Lower lobe of right lung (tissue), 2 donors: ENCODE data around the gene GADD45B. TPM values are rescaled to one million over a fixed set of nuclear protein-coding genes. Genes with fewer than 3 reads are reported as not detected.

Source experiments
- ATAC-seq, 2 donors: fragments of 200-7000 bp; cut with Tn5 transposase; one replicate each; pipeline ENCODE4 v1.9.1; 2020 to 2022; ENCODE audit warnings: mild to moderate bottlenecking in 2 of 2, moderate library complexity in 2 of 2
- DNase-seq: peaks from one replicate; pipeline ENCODE4 v3.0.0-alpha.2; 2020
- H3K27ac ChIP-seq: fragments of 200-600 bp; one replicate; pipeline ENCODE4 v1.8.0; 2022
- H3K27me3 ChIP-seq: fragments of 200-600 bp; one replicate; pipeline ENCODE4 v1.8.0; 2022; ENCODE audit warnings: low read depth
- H3K36me3 ChIP-seq: fragments of 200-600 bp; one replicate; pipeline ENCODE4 v1.8.0; 2022; ENCODE audit warnings: mild to moderate bottlenecking
- H3K4me1 ChIP-seq: fragments of 200-600 bp; one replicate; pipeline ENCODE4 v1.8.0; 2022
- H3K4me3 ChIP-seq: fragments of 200-600 bp; one replicate; pipeline ENCODE4 v1.8.0; 2022; ENCODE audit warnings: mild to moderate bottlenecking
- H3K9me3 ChIP-seq: fragments of 200-600 bp; one replicate; pipeline ENCODE4 v1.8.0; 2022
- intact Hi-C: fragments of 100-400 bp; cut with DNase I; formaldehyde crosslinking; loops from one replicate; pipeline ENCODE4 v1.11.0; 2022
- total RNA-seq: library from RNA; stranded (reverse); fragmentation: NEBNext Ultra II Directional; extraction: Animal tissue kit (Norgen Biotek cat#: 25700); gene quantifications from one replicate; pipeline ENCODE4 v1.2.1, GENCODE V29; 2021
- TF ChIP-seq, protein P1 (sequence below): fragments of 200-600 bp; IDR thresholded peaks from one replicate; pipeline ENCODE4 v1.8.0; 2022; ENCODE audit warnings: antibody characterized with exemption, mild to moderate bottlenecking
- donor health status: DM: no; HTN: yes; CAD: no; lungs with severe emphysema.

GADD45B gene
- total RNA-seq, 1 donor from 2014 or later, result 89.9 TPM

DNA sequence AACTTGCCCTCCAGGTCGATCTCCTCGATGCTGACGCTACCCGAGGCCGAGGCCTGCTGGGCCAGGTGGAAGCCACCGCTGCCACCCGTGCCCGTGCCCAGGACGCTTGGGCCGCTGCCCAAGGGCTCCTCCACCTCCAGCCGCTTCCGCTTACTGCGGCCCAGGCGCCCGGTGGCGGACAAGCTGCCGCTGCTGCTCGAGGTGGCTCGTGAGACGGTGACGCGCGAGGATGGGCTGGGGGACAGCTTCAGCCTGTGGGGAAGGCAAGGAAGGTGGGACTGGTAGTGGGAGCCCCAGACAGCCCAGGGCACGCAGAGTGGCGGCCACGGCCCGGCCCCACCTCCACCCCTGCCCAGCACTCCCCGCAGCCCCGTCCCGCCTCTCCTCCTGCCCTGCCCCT is 42.1 kb upstream of the GADD45B start:
- no peak for DNase-seq
- TF ChIP-seq, protein P1, sequence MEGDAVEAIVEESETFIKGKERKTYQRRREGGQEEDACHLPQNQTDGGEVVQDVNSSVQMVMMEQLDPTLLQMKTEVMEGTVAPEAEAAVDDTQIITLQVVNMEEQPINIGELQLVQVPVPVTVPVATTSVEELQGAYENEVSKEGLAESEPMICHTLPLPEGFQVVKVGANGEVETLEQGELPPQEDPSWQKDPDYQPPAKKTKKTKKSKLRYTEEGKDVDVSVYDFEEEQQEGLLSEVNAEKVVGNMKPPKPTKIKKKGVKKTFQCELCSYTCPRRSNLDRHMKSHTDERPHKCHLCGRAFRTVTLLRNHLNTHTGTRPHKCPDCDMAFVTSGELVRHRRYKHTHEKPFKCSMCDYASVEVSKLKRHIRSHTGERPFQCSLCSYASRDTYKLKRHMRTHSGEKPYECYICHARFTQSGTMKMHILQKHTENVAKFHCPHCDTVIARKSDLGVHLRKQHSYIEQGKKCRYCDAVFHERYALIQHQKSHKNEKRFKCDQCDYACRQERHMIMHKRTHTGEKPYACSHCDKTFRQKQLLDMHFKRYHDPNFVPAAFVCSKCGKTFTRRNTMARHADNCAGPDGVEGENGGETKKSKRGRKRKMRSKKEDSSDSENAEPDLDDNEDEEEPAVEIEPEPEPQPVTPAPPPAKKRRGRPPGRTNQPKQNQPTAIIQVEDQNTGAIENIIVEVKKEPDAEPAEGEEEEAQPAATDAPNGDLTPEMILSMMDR, result no peak
- ATAC-seq, result no peak
- Histone ChIP-seq H3K27ac (no peak overlapping the region), H3K27me3 (no peaks in the 10 kb centered on the region), H3K4me3 (no peak overlapping the region), H3K4me1 (peaks cover under 1% of the 10 kb centered on the region), H3K9me3 (no peaks in the 10 kb centered on the region), H3K36me3 (peaks cover 51% of the 10 kb centered on the region)
- intact Hi-C loops, result no loop called here

- Histone ChIP-seq H3K9me3 (no peaks in the 10 kb centered on the region), H3K4me3 (no peak overlapping the region), H3K27ac (no peak overlapping the region), H3K27me3 (no peaks in the 10 kb centered on the region), H3K36me3 (peaks cover 51% of the 10 kb centered on the region), H3K4me1 (no peaks in the 10 kb centered on the region)
- no peak for ATAC-seq
- no peak for DNase-seq
- intact Hi-C loops, result no loop called here
- TF ChIP-seq, protein P1, result no peak
Measured at GRCh38 chr19:2434267-2434666, 41.7 kb upstream of the GADD45B start.

DNA sequence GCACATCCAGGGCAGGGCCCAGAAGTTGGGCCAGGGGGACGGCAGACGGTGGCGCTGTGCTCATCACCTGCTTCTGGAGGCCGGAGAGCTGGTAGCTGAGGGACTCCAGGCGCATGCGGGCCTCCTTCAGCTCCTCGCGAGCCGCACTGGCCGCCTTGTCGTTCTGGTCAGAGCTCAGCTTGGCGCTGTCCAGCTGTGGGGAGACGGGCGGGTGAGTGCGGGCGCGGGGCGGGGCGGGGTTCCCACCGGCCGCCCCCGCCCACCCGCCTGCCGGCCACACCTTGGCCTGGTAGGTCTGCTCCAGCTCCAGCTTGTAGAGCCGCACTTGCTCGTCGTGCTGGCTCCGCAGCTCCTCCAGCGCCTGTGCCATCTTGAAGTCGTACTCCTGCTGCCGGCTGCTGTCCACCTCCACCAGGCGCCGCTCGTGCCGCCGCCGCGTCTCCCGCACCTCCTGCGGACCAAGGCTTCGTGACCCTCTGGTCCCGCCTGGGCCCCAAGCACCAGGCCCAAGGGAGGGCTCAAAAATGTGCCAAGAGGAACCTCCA is 41.1 kb upstream of the GADD45B start:
- ATAC-seq (no peak), DNase-seq (no peak)
- Histone ChIP-seq H3K4me3 (no peak overlapping the region), H3K9me3 (no peaks in the 10 kb centered on the region), H3K4me1 (no peaks in the 10 kb centered on the region), H3K27ac (no peak overlapping the region), H3K27me3 (no peaks in the 10 kb centered on the region), H3K36me3 (peaks cover 51% of the 10 kb centered on the region)
- TF ChIP-seq, protein P1, result no peak
- intact Hi-C loops, result no loop called here

GRCh38 chr19:2436384-2436783 is 39.5 kb upstream of the GADD45B start:
- TF ChIP-seq, protein P1, result no peak
- H3K27me3 ChIP-seq, result no peaks in the 10 kb centered on the region
- no peak overlapping the region for H3K27ac ChIP-seq
- H3K9me3 ChIP-seq, result no peaks in the 10 kb centered on the region
- no peak for DNase-seq
- intact Hi-C loops, result no loop called here
- H3K4me3 ChIP-seq, result no peak overlapping the region
- H3K36me3 ChIP-seq, result peaks cover 43% of the 10 kb centered on the region
- no peaks in the 10 kb centered on the region for H3K4me1 ChIP-seq
- ATAC-seq, result no peak

- ATAC-seq, result no peak
- intact Hi-C loops, result no loop called here
- no peak overlapping the region for H3K4me3 ChIP-seq
- no peak for DNase-seq
- TF ChIP-seq, protein P1, result no peak
- no peak overlapping the region for H3K27ac ChIP-seq
- no peaks in the 10 kb centered on the region for H3K27me3 ChIP-seq
- peaks cover 43% of the 10 kb centered on the region for H3K36me3 ChIP-seq
- no peaks in the 10 kb centered on the region for H3K4me1 ChIP-seq
- H3K9me3 ChIP-seq, result no peaks in the 10 kb centered on the region
Measured at GRCh38 chr19:2436926-2437325, 39.0 kb upstream of the GADD45B start.
